IMR-90 (cell line): ENCODE measurements around the gene MAEA.

Source experiments
- CEBPB ChIP-seq: IDR thresholded peaks from 2 replicates; pipeline ENCODE4 v1.6.1; 2012; ENCODE audit warnings: low read depth, low read length, improper control_type of control experiment
- CHD1 ChIP-seq: IDR thresholded peaks from 2 replicates; pipeline ENCODE4 v1.6.1; 2012; ENCODE audit warnings: low read depth, low read length, improper control_type of control experiment
- MAFK ChIP-seq: IDR thresholded peaks from 2 replicates; pipeline ENCODE4 v1.6.1; 2012; ENCODE audit warnings: low read depth, low read length, improper control_type of control experiment
- MXI1 ChIP-seq: IDR thresholded peaks from 2 replicates; pipeline ENCODE4 v1.6.1; 2012; ENCODE audit warnings: low read depth, mild to moderate bottlenecking, low read length, moderate library complexity, borderline replicate concordance
- POLR2A ChIP-seq: IDR thresholded peaks from 2 replicates; pipeline ENCODE4 v1.6.1; 2012; ENCODE audit warnings: mild to moderate bottlenecking, low read depth, low read length
- RAD21 ChIP-seq: IDR thresholded peaks from 2 replicates; pipeline ENCODE4 v1.6.1; 2012; ENCODE audit warnings: low read length, improper control_type of control experiment
- RFX5 ChIP-seq: IDR thresholded peaks from 2 replicates; pipeline ENCODE4 v1.8.0; 2012; ENCODE audit warnings: low read depth, mild to moderate bottlenecking, low read length, moderate library complexity
- TF ChIP-seq, protein P1 (sequence below): conservative IDR thresholded peaks from 2 replicates; pipeline ENCODE4 v1.5.1; 2012; ENCODE audit warnings: mild to moderate bottlenecking, low read depth, low read length, improper control_type of control experiment
- TF ChIP-seq, protein P2 (sequence below): fragments of 150-350 bp; IDR thresholded peaks from 2 replicates; pipeline ENCODE4 v1.6.1; 2017; ENCODE audit warnings: mild to moderate bottlenecking, antibody characterized with exemption, low read length, low read depth

DNA sequence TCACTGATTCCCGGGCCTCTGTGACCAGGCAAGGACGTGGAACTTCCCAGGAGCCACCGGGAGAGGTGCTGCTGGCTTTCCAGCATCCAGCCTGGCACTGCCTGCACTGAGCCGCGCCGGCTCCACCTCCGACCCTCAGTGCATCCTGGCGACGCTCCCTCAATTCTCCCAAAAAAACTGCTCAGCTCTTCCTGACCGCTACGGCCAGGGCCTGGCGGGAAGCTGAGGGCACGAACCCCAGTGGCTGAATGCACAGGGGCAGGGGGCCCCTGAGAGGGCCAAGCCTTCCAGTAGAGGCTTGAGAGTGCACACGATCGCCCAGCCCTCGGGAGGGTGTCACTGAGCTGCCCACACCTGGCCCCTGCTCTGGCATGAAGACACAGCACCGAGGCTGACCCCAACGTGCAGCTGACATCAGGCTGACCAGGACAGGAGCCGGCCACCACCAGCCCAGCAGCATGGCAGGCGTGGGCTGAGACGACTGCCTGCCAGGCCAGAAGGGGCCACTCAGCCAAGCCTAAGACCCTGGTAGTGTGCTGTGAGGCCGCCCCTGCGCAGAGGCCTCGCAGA, 47.7 kb upstream of the MAEA start:
- TF ChIP-seq, protein P1, sequence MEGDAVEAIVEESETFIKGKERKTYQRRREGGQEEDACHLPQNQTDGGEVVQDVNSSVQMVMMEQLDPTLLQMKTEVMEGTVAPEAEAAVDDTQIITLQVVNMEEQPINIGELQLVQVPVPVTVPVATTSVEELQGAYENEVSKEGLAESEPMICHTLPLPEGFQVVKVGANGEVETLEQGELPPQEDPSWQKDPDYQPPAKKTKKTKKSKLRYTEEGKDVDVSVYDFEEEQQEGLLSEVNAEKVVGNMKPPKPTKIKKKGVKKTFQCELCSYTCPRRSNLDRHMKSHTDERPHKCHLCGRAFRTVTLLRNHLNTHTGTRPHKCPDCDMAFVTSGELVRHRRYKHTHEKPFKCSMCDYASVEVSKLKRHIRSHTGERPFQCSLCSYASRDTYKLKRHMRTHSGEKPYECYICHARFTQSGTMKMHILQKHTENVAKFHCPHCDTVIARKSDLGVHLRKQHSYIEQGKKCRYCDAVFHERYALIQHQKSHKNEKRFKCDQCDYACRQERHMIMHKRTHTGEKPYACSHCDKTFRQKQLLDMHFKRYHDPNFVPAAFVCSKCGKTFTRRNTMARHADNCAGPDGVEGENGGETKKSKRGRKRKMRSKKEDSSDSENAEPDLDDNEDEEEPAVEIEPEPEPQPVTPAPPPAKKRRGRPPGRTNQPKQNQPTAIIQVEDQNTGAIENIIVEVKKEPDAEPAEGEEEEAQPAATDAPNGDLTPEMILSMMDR = no peak
- no peak for TF ChIP-seq POLR2A
- TF ChIP-seq CEBPB = no peak
- no peak for TF ChIP-seq RAD21
- TF ChIP-seq, protein P2, sequence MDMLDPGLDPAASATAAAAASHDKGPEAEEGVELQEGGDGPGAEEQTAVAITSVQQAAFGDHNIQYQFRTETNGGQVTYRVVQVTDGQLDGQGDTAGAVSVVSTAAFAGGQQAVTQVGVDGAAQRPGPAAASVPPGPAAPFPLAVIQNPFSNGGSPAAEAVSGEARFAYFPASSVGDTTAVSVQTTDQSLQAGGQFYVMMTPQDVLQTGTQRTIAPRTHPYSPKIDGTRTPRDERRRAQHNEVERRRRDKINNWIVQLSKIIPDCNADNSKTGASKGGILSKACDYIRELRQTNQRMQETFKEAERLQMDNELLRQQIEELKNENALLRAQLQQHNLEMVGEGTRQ = no peak
- TF ChIP-seq MXI1 = no peak
- no peak for TF ChIP-seq CHD1
- TF ChIP-seq MAFK = no peak
- no peak for TF ChIP-seq RFX5
